Uterus (tissue), 2 donors: Measurements from ENCODE around the gene FTCDNL1.

Experiments
- POLR2A ChIP-seq, 2 donors: fragments of 450-650 bp; IDR thresholded peaks; one replicate each; pipeline ENCODE4 v1.6.1; 2016; ENCODE audit warnings: antibody characterized with exemption in 2 of 2, mild to moderate bottlenecking in 1 of 2, moderate library complexity in 1 of 2
- TF ChIP-seq, protein P1 (sequence below), 4 experiments: fragments of 200-600 bp in 2 of 4; fragments of 450-650 bp in 2 of 4; sonication (generic) in 2 of 4; IDR thresholded peaks; one replicate each; pipeline ENCODE4 v1.5.1; 2016 to 2019; ENCODE audit warnings: antibody characterized with exemption in 4 of 4, mild to moderate bottlenecking in 2 of 4, moderate library complexity in 1 of 4

DNA sequence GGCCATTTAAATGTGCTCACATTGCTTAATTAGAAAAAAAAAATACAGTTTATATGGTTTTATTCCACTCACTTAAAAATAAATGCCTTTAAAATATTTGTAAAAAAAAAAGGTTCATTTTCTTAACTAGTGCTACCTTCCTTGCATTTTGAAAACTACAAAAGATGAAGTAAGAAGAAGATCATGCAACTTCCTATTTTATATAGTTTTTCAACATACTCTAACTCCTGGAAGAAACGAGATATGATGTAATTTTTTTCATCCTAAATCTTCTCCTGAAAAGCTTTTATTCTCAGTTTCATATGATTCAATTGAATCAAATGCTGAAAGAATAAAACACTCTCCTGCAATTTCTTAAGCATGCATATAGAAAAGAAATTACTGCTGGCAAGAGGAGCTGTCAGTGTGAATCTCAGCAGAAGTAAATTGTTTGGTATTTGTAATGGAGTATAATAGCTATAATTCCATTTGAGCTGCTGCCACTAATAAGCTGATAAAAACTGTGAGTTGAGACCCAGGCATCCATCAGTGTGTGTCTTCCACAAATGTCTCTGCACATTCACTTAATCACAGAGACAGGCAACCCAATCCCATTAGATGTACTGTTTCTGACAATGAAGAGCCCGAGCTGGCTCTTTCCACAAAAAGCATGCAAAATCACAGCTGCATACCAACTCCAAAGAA is 3.7 kb downstream of the FTCDNL1 start:
- TF ChIP-seq, protein P1, sequence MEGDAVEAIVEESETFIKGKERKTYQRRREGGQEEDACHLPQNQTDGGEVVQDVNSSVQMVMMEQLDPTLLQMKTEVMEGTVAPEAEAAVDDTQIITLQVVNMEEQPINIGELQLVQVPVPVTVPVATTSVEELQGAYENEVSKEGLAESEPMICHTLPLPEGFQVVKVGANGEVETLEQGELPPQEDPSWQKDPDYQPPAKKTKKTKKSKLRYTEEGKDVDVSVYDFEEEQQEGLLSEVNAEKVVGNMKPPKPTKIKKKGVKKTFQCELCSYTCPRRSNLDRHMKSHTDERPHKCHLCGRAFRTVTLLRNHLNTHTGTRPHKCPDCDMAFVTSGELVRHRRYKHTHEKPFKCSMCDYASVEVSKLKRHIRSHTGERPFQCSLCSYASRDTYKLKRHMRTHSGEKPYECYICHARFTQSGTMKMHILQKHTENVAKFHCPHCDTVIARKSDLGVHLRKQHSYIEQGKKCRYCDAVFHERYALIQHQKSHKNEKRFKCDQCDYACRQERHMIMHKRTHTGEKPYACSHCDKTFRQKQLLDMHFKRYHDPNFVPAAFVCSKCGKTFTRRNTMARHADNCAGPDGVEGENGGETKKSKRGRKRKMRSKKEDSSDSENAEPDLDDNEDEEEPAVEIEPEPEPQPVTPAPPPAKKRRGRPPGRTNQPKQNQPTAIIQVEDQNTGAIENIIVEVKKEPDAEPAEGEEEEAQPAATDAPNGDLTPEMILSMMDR (IDR thresholded peaks at IDR 0.05): no peak
- no peak for TF ChIP-seq POLR2A (IDR thresholded peaks at IDR 0.05)
